ENCODE measurements around the gene USP34. TPM values are rescaled to one million over a fixed set of nuclear protein-coding genes. Genes with fewer than 3 reads are reported as not detected.
"Not testable (repeated sequence)": the region's sequence is repeated elsewhere in the genome, so short reads cannot be mapped to it uniquely, and the experiment has no call there.

USP34 gene
- total and polyA plus RNA-seq, 9 of the 15 experiments (the other 6 are each of a cell fraction or from before 2014, with no cell fraction given): 19.8 to 108 (median 67.8) TPM

- TF ChIP-seq ZNF408 (CRISPR knock-in tag; IDR thresholded peaks at IDR 0.05; ENCODE audit: low read depth) (peak; percentile 99), CEBPG (tag; conservative IDR thresholded peaks at IDR 0.05 in 1 of 2, IDR thresholded peaks at IDR 0.05 in 1 of 2) (peak in 1 of 2 experiments; percentile 75; a peak in 2 of 4 replicates), SLC30A9 (CRISPR knock-in tag; IDR thresholded peaks at IDR 0.05) (peak; percentile 100), ZNF449 (CRISPR knock-in tag; IDR thresholded peaks at IDR 0.05) (peak; percentile 99), ZNF583 (CRISPR knock-in tag; IDR thresholded peaks at IDR 0.05) (peak; percentile 18; the same call in 1 of the 2 replicates), HMG20B (CRISPR knock-in tag; IDR thresholded peaks at IDR 0.05) (peak; percentile 50; the same call in 1 of the 2 replicates), MTF1 (CRISPR knock-in tag; IDR thresholded peaks at IDR 0.05; ENCODE audit: borderline replicate concordance) (peak; percentile 99), ZNF277 (CRISPR knock-in tag; IDR thresholded peaks at IDR 0.05; ENCODE audit: borderline replicate concordance) (peak; percentile 100), CHCHD3 (CRISPR knock-in tag; IDR thresholded peaks at IDR 0.05) (peak; percentile 56; the same call in 1 of the 2 replicates), THAP12 (CRISPR knock-in tag; IDR thresholded peaks at IDR 0.05) (peak; percentile 92), ZNF699 (CRISPR knock-in tag; IDR thresholded peaks at IDR 0.05; ENCODE audit: insufficient replicate concordance) (peak; percentile 81), HOMEZ (CRISPR knock-in tag; IDR thresholded peaks at IDR 0.05) (peak; percentile 94)
- TF ChIP-seq CEBPG (CRISPR knock-in tag; IDR thresholded peaks at IDR 0.05): not testable (repeated sequence)
Measured at GRCh38 chr2:61387588-61387987, 83.3 kb downstream of the USP34 start (continued).

Data from K562 (cell line).